ENCODE results near the gene SRP14. TPM values are rescaled to one million over a fixed set of nuclear protein-coding genes. Genes with fewer than 3 reads are reported as not detected.

Gene SRP14
- total RNA-seq, 2 experiments from 2014 or later, result 130 to 188 TPM

DNA sequence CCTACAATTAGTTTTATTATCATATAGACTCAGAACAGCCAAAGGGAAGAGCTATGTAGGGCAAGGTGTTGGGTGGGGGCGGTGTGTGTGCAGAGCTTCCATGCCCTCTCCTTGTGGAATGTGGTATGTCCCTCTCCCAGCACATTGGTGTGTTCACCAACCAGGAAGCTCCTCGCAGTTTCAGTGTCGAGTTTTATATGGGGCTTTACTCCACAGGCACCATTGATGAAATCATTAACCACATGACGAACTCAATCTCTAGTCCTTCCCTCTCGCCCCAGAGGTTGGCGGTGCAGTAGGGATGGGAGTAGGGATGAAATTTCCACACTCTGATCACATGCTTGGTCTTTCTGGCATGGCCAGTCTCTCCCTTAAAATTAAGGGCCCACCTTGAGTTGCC, 13.6 kb upstream of the SRP14 start:
- Histone ChIP-seq H3K36me3 (ENCODE audit: insufficient read depth, low read length) (no peaks in the 10 kb centered on the region), H3K4me1 (ENCODE audit: insufficient read depth, low read length, poor library complexity, severe bottlenecking) (peaks cover 70% of the 10 kb centered on the region), H3K4me2 (ENCODE audit: low read length) (no peak overlapping the region), H3K9me3 (ENCODE audit: low read length) (no peaks in the 10 kb centered on the region), H4K20me1 (ENCODE audit: insufficient read depth, low read length) (no peaks in the 10 kb centered on the region), H2AFZ (ENCODE audit: low read length) (no peak overlapping the region), H3K79me2 (ENCODE audit: insufficient read depth, low read depth, low read length) (no peaks in the 10 kb centered on the region), H3K27ac (ENCODE audit: low read depth, low read length, poor library complexity, severe bottlenecking) (no peak overlapping the region), H3K9me2 (ENCODE audit: insufficient read depth, low read length) (no peaks in the 10 kb centered on the region), H3K4me3 (ENCODE audit: low read depth, low read length, poor library complexity, severe bottlenecking) (no peak overlapping the region)
- POLR2A ChIA-PET, result interaction anchor here (0.7 to 3.5 kb wide), 7 partner anchors 10 to 58 kb away, joined by 3 to 10 read pairs (median 4); no protein-coding TSS in a partner anchor
- CTCF ChIA-PET (ENCODE audit: unreplicated experiment), result interaction anchor here (0.9 to 1.2 kb wide), 2 partner anchors 45 to 53 kb away, joined by 3 to 4 read pairs; no protein-coding TSS in a partner anchor
- intact Hi-C loops (cut with micrococcal nuclease; ENCODE audit: unreplicated experiment), result loop anchor here (5.0 kb wide), 1 partner anchor 270 kb away; the partner anchor contains the start of gene INAFM2
- TF ChIP-seq, protein P1, sequence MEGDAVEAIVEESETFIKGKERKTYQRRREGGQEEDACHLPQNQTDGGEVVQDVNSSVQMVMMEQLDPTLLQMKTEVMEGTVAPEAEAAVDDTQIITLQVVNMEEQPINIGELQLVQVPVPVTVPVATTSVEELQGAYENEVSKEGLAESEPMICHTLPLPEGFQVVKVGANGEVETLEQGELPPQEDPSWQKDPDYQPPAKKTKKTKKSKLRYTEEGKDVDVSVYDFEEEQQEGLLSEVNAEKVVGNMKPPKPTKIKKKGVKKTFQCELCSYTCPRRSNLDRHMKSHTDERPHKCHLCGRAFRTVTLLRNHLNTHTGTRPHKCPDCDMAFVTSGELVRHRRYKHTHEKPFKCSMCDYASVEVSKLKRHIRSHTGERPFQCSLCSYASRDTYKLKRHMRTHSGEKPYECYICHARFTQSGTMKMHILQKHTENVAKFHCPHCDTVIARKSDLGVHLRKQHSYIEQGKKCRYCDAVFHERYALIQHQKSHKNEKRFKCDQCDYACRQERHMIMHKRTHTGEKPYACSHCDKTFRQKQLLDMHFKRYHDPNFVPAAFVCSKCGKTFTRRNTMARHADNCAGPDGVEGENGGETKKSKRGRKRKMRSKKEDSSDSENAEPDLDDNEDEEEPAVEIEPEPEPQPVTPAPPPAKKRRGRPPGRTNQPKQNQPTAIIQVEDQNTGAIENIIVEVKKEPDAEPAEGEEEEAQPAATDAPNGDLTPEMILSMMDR (conservative IDR thresholded peaks at IDR 0.05; ENCODE audit: low read length), result no peak
- TF ChIP-seq EZH2phosphoT487 (IDR thresholded peaks at IDR 0.05; ENCODE audit: borderline replicate concordance, low read depth, low read length), result no peak
- no TSS peak for BruUV-seq (replicated peaks)
- no peak for DNase-seq (ENCODE audit: low spot score)

DNA sequence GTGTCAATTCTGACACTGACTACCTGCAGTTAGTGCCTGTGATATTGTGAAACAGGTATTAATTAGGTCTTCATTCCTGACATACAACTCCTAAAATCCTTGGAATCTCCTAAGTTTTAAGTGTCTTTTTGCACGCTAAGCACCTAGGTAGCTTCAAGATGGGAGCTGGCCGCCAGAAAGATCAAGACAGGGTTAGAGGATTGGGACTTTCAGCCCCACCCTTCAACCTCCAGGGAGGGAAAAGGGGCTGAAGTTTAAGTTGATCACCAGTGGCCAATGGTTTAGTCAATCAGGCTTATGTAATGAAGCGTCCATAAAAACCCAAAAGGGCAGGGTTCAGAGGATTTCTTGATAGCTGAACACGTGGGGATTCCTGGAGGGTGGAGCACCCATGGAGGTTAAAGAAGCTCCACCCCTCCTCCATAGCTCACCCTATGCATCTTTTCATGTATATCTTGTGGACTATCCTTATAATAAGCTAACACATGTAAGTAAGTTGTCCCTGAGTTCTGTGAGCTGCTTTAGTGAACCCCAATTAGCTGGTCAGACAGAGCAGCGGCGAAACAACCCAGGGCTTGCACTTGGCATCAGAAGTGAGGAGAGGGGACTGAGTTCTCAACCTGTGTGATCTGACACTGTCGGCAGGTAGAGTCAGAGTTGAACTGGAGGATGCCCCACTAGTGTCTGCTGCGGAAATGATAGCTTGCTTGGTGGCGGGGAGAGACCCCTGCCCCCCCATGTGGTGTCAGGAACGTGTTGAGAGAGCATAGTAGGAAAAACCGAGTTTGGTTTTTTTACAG, 12.8 kb upstream of the SRP14 start:
- H3K4me3 ChIP-seq (ENCODE audit: low read depth, low read length, poor library complexity, severe bottlenecking), result no peak overlapping the region
- POLR2A ChIA-PET, result interaction anchor here (1.0 to 2.6 kb wide), 3 partner anchors 15 to 58 kb away, joined by 3 to 9 read pairs (median 4); no protein-coding TSS in a partner anchor
- no peaks in the 10 kb centered on the region for H3K36me3 ChIP-seq (ENCODE audit: insufficient read depth, low read length)
- no peak overlapping the region for H2AFZ ChIP-seq (ENCODE audit: low read length)
- BruUV-seq (replicated peaks), result no TSS peak
- H3K4me1 ChIP-seq (ENCODE audit: insufficient read depth, low read length, poor library complexity, severe bottlenecking), result peaks cover 72% of the 10 kb centered on the region
- H3K4me2 ChIP-seq (ENCODE audit: low read length), result no peak overlapping the region
- no peaks in the 10 kb centered on the region for H4K20me1 ChIP-seq (ENCODE audit: insufficient read depth, low read length)
- CTCF ChIA-PET (ENCODE audit: unreplicated experiment), result interaction anchor here (1.2 kb wide), 1 partner anchor 54 kb away, joined by 4 read pairs; no protein-coding TSS in a partner anchor
- H3K27ac ChIP-seq (ENCODE audit: low read depth, low read length, poor library complexity, severe bottlenecking), result no peak overlapping the region
- H3K9me3 ChIP-seq (ENCODE audit: low read length), result no peaks in the 10 kb centered on the region
- DNase-seq (ENCODE audit: low spot score), result no peak
- H3K79me2 ChIP-seq (ENCODE audit: insufficient read depth, low read depth, low read length), result no peaks in the 10 kb centered on the region
- intact Hi-C loops (cut with micrococcal nuclease; ENCODE audit: unreplicated experiment), result loop anchor here (5.0 kb wide), 1 partner anchor 270 kb away; the partner anchor contains the start of gene INAFM2
- TF ChIP-seq, protein P1 (conservative IDR thresholded peaks at IDR 0.05; ENCODE audit: low read length), result no peak
- TF ChIP-seq EZH2phosphoT487 (IDR thresholded peaks at IDR 0.05; ENCODE audit: borderline replicate concordance, low read depth, low read length), result no peak
- H3K9me2 ChIP-seq (ENCODE audit: insufficient read depth, low read length), result no peaks in the 10 kb centered on the region
